ENCODE results near the gene HOXB13.

HOXB13 gene

GRCh38 chr17:48728232-48729231 is at the start of gene HOXB13:
Gene HOXB13, minus strand, starts transcription at chr17:48728750. Its CDS starts 157 bp downstream, at chr17:48728593.
- DNase-seq = no peak

- DNase-seq = no peak
Measured at GRCh38 chr17:48776602-48777001, 48.1 kb upstream of the HOXB13 start.

GRCh38 chr17:48773245-48773644 is 44.7 kb upstream of the HOXB13 start:
- no peak for DNase-seq

GRCh38 chr17:48770954-48771353 is 42.4 kb upstream of the HOXB13 start:
- no peak for DNase-seq

- peak in 1 of 2 donors; percentile 14 for DNase-seq
Measured at GRCh38 chr17:48769009-48769675, 40.6 kb upstream of the HOXB13 start.

GRCh38 chr17:48767263-48767774 is 38.8 kb upstream of the HOXB13 start:
- DNase-seq = no peak

- DNase-seq = no peak
Measured at GRCh38 chr17:48761114-48761513, 32.6 kb upstream of the HOXB13 start.

- DNase-seq = no peak
Measured at GRCh38 chr17:48760411-48760810, 31.9 kb upstream of the HOXB13 start.

GRCh38 chr17:48759288-48759687 is 30.7 kb upstream of the HOXB13 start:
- no peak for DNase-seq

- DNase-seq = no peak
Measured at GRCh38 chr17:48757524-48757961, 29.0 kb upstream of the HOXB13 start.

GRCh38 chr17:48756830-48757251 is 28.3 kb upstream of the HOXB13 start:
- DNase-seq = peak; percentile 39 to 49

GRCh38 chr17:48755356-48755755 is 26.8 kb upstream of the HOXB13 start:
- peak; percentile 67 to 70 for DNase-seq

- no peak for DNase-seq
Measured at GRCh38 chr17:48754500-48755261, 26.1 kb upstream of the HOXB13 start.

GRCh38 chr17:48753794-48754499 is 25.4 kb upstream of the HOXB13 start:
- DNase-seq = no peak

- no peak for DNase-seq
Measured at GRCh38 chr17:48752399-48753288, 24.1 kb upstream of the HOXB13 start.

GRCh38 chr17:48751733-48752398 is 23.3 kb upstream of the HOXB13 start:
- DNase-seq = no peak

GRCh38 chr17:48751172-48751571 is 22.6 kb upstream of the HOXB13 start:
- no peak for DNase-seq

- DNase-seq = no peak
Measured at GRCh38 chr17:48749621-48750553, 21.3 kb upstream of the HOXB13 start.

Data from inflammatory macrophage treated with lipopolysaccharide for 1 hour (primary cell).